ENCODE results near the gene MTARC2. TPM values are rescaled to one million over a fixed set of nuclear protein-coding genes. Genes with fewer than 3 reads are reported as not detected.
A peak's percentile ranks its signal among the peaks of the same experiment; 100 is the strongest.

MTARC2 gene
- total and polyA plus RNA-seq, 2 donors (not counting 1 experiment from before 2014, with no cell fraction given): 16.3 to 22.6 TPM

- CTCF ChIA-PET: interaction anchor here (0.9 to 2.5 kb wide), 3 partner anchors 9 to 434 kb away, joined by 3 to 8 read pairs (median 5); no protein-coding TSS in a partner anchor
- H3K9me3 ChIP-seq (ENCODE audit: control extremely low read depth in 1 of 3, control insufficient read depth in 2 of 3, insufficient read depth in 1 of 3, low read length in 2 of 3): peaks cover 0 to 3% (median 0%) of the 10 kb centered on the region in 3 donors
- H3K27ac ChIP-seq (ENCODE audit: low read length in 2 of 2): no peak overlapping the region
- peaks cover 18% of the 10 kb centered on the region for H3K4me1 Mint-ChIP-seq
- H3K27me3 ChIP-seq (replicated peaks in 1 of 4; ENCODE audit: control extremely low read depth in 1 of 4, control insufficient read depth in 3 of 4, insufficient read depth in 4 of 4, low read length in 3 of 4): peaks cover 0 to 5% (median 2%) of the 10 kb centered on the region in 4 experiments
- no peak overlapping the region for H2AFZ ChIP-seq (ENCODE audit: insufficient read depth, low read depth, low read length, poor library complexity, severe bottlenecking)
- intact Hi-C loops (cut with micrococcal nuclease): no loop called here
- no peaks in the 10 kb centered on the region for H3K36me3 ChIP-seq (replicated peaks in 1 of 2; ENCODE audit: control extremely low read depth in 1 of 2, control insufficient read depth in 1 of 2, extremely low read depth in 1 of 2, insufficient read depth in 2 of 2, low read length in 1 of 2)
- POLR2A ChIA-PET: no interaction called here
- ATAC-seq (ENCODE audit: low read depth) (no peak), DNase-seq (no peak)
- peaks cover 11% of the 10 kb centered on the region in 2 donors for H3K4me1 ChIP-seq (ENCODE audit: control insufficient read depth in 2 of 2, insufficient read depth in 2 of 2, low read length in 2 of 2)
- no peak overlapping the region for H3K4me2 ChIP-seq (replicated peaks; ENCODE audit: low read depth, low read length, poor library complexity, severe bottlenecking)
- 83% methylated on average over 1 of the region's 2 CpGs for WGBS (ENCODE audit: insufficient coverage)
- no peak overlapping the region for H3K9ac ChIP-seq (ENCODE audit: low read length)
- no peak overlapping the region for H3K4me3 ChIP-seq (ENCODE audit: control extremely low read depth in 1 of 5, extremely low read depth in 1 of 5, insufficient read depth in 1 of 5, low read depth in 2 of 5, low read length in 4 of 5)
- no peak overlapping the region for H3K4me3 Mint-ChIP-seq
- H3K27ac Mint-ChIP-seq: no peak overlapping the region
- no peaks in the 10 kb centered on the region for H3K9me3 Mint-ChIP-seq (ENCODE audit: insufficient read depth)
- TF ChIP-seq EZH2 (IDR thresholded peaks at IDR 0.05; ENCODE audit: borderline replicate concordance, insufficient read depth, low read depth, low read length, poor library complexity, severe bottlenecking) (no peak), CTCF (IDR thresholded peaks at IDR 0.05) (no peak)
- no peaks in the 10 kb centered on the region for H3K79me2 ChIP-seq (ENCODE audit: control insufficient read depth, insufficient read depth, low read length)
- no peaks in the 10 kb centered on the region for H4K20me1 ChIP-seq (ENCODE audit: control insufficient read depth, insufficient read depth, low read length, poor library complexity, severe bottlenecking)
- H3K27me3 Mint-ChIP-seq: peaks cover 7% of the 10 kb centered on the region
Observed at GRCh38 chr1:220730486-220730885, 17.6 kb upstream of the MTARC2 start.

GRCh38 chr1:220732137-220732536, 16.0 kb upstream of the MTARC2 start:
- POLR2A ChIA-PET: no interaction called here

More at GRCh38 chr1:220732137-220732536, 16.0 kb upstream of the MTARC2 start:
- Histone ChIP-seq H3K9ac (ENCODE audit: low read length) (no peak overlapping the region), H3K4me2 (replicated peaks; ENCODE audit: low read depth, low read length, poor library complexity, severe bottlenecking) (no peak overlapping the region), H3K4me3 (ENCODE audit: control extremely low read depth in 1 of 5, extremely low read depth in 1 of 5, insufficient read depth in 1 of 5, low read depth in 2 of 5, low read length in 4 of 5) (no peak overlapping the region), H3K36me3 (replicated peaks in 1 of 2; ENCODE audit: control extremely low read depth in 1 of 2, control insufficient read depth in 1 of 2, extremely low read depth in 1 of 2, insufficient read depth in 2 of 2, low read length in 1 of 2) (no peaks in the 10 kb centered on the region), H4K20me1 (ENCODE audit: control insufficient read depth, insufficient read depth, low read length, poor library complexity, severe bottlenecking) (no peaks in the 10 kb centered on the region), H3K27ac (ENCODE audit: low read length in 2 of 2) (no peak overlapping the region), H3K4me1 (ENCODE audit: control insufficient read depth in 2 of 2, insufficient read depth in 2 of 2, low read length in 2 of 2) (peaks cover 11% of the 10 kb centered on the region in 2 donors), H2AFZ (ENCODE audit: insufficient read depth, low read depth, low read length, poor library complexity, severe bottlenecking) (peak overlapping the region; percentile 75), H3K27me3 (replicated peaks in 1 of 4; ENCODE audit: control extremely low read depth in 1 of 4, control insufficient read depth in 3 of 4, insufficient read depth in 4 of 4, low read length in 3 of 4) (no peaks in the 10 kb centered on the region), H3K79me2 (ENCODE audit: control insufficient read depth, insufficient read depth, low read length) (no peaks in the 10 kb centered on the region), H3K9me3 (ENCODE audit: control extremely low read depth in 1 of 3, control insufficient read depth in 2 of 3, insufficient read depth in 1 of 3, low read length in 2 of 3) (peaks cover 0 to 3% (median 0%) of the 10 kb centered on the region in 3 donors)
- Mint-ChIP-seq H3K4me1 (peaks cover 19% of the 10 kb centered on the region), H3K9me3 (ENCODE audit: insufficient read depth) (no peaks in the 10 kb centered on the region), H3K27me3 (peaks cover 3% of the 10 kb centered on the region), H3K4me3 (no peak overlapping the region), H3K27ac (no peak overlapping the region)
- 0% methylated on average over 1 of the region's 3 CpGs for WGBS (ENCODE audit: insufficient coverage)
- no peak for DNase-seq
- CTCF ChIA-PET: interaction anchor here (0.9 to 3.5 kb wide), 4 partner anchors 39 to 744 kb away, joined by 3 to 75 read pairs (median 18); partner anchors contain the start of gene C1orf115
- intact Hi-C loops (cut with micrococcal nuclease): no loop called here
- no peak for TF ChIP-seq CTCF (IDR thresholded peaks at IDR 0.05)
- TF ChIP-seq EZH2 (IDR thresholded peaks at IDR 0.05; ENCODE audit: borderline replicate concordance, insufficient read depth, low read depth, low read length, poor library complexity, severe bottlenecking): no peak
- ATAC-seq (ENCODE audit: low read depth): no peak

Data from B cell (primary cell).